22Rv1 (cell line): ENCODE measurements around the gene C1QBP.

Experiments used
- H3K27ac ChIP-seq: fragments of 450-650 bp; 2 replicates; pipeline ENCODE4 v1.5.1; 2017
- ZFX ChIP-seq: fragments of 450-650 bp; IDR thresholded peaks from 2 replicates; pipeline ENCODE4 v1.6.1; 2017; ENCODE audit warnings: antibody characterized with exemption, borderline replicate concordance
- TF ChIP-seq, protein P1 (sequence below): fragments of 450-650 bp; IDR thresholded peaks from 2 replicates; pipeline ENCODE4 v1.5.1; 2017; ENCODE audit warnings: mild to moderate bottlenecking

The C1QBP gene

DNA sequence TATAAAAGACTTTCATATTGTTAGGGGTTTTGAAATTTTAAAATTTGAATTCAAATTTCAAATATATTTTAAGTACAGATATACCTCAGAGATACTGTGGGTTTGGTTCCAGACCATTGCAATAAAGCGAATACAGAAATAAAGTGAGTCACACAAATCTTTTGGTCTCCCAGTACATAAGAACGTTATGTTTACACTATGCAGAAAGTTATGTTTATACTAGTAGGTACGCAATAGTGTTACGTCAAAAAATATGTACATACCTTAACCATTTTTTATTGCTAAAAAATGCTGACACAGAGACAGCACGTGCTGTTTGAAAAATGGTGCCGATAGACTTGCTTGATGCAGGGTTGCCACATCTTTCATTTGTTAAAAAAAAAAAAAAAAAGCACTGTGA is 39.2 kb downstream of the C1QBP start:
- TF ChIP-seq ZFX, result no peak
- TF ChIP-seq, protein P1, sequence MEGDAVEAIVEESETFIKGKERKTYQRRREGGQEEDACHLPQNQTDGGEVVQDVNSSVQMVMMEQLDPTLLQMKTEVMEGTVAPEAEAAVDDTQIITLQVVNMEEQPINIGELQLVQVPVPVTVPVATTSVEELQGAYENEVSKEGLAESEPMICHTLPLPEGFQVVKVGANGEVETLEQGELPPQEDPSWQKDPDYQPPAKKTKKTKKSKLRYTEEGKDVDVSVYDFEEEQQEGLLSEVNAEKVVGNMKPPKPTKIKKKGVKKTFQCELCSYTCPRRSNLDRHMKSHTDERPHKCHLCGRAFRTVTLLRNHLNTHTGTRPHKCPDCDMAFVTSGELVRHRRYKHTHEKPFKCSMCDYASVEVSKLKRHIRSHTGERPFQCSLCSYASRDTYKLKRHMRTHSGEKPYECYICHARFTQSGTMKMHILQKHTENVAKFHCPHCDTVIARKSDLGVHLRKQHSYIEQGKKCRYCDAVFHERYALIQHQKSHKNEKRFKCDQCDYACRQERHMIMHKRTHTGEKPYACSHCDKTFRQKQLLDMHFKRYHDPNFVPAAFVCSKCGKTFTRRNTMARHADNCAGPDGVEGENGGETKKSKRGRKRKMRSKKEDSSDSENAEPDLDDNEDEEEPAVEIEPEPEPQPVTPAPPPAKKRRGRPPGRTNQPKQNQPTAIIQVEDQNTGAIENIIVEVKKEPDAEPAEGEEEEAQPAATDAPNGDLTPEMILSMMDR, result no peak
- H3K27ac ChIP-seq, result no peak overlapping the region

DNA sequence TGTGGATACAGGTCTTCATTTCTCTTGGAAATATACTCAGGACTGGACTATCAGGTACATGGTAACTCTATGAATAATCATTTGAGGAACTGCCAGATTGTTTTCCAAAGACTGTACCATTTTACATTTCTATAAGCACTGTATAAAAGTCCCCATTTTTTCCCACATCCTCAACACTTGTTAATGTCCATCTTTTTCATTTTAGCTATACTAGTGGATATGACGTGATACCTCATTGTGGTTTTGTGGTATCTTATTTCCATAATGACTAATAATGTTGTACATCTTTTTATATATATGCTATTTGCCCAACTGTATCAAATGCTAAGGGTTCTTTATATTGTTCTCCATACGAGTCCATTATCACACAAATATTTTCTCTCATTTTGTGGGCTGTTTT is 42.3 kb downstream of the C1QBP start:
- TF ChIP-seq ZFX, result no peak
- TF ChIP-seq, protein P1, result no peak
- no peak overlapping the region for H3K27ac ChIP-seq

DNA sequence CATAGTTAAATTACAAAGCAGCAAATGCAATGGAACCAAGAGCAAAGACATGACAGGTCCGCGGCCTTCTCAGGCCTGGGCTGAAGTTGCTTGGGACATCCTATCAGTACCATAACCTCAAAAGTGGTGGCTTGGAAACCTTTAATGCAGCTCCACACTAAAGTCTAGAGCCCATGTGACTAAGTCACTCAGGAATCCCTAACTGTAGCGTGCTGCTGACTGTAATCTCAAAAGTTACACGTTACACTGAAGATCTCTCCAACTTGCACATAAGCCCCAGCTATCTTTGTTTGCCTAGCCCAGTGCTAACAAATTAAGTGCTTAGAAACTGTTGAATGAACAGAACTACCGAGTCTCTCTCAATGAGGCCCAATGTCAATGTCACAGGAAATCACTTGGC is 47.3 kb downstream of the C1QBP start:
- no peak for TF ChIP-seq ZFX
- TF ChIP-seq, protein P1, result no peak
- no peak overlapping the region for H3K27ac ChIP-seq
